HG03565 (cell line): ENCODE measurements around the gene SPIN2A.
"Not testable (repeated sequence)": the region's sequence is repeated elsewhere in the genome, so short reads cannot be mapped to it uniquely, and the experiment has no call there.

ENCODE experiments used
- ATAC-seq: cut with Tn5 transposase; IDR thresholded peaks from one replicate; pipeline ENCODE4 v1.9.1; 2021; ENCODE audit warnings: mild to moderate bottlenecking, moderate library complexity; ENCODE audit not compliant: unreplicated experiment

The SPIN2A gene

DNA sequence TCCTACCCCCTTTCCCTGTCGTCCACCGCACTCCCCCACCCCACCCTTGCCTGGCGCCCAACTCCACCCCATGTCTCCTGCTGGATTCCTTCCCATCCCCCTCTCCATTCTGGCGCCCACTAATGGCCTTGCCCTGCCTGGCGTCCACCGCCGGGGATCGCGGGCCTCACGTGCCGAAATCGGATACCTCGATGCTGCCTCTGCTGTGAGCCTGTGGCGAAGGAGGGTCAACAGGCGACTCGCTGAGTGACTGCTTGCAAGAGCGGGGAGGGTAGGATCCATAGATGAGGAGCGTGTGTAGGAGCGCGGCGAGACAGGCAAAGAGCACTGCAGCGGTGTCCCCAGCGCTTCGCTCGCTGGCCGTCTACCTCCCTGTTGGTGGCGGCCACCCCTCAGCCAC is at the start of gene SPIN2A:
Gene SPIN2A, minus strand, starts transcription at position 325 of the 400 bp plus-strand sequence. CDS start 800 bp downstream, outside the sequence.
- not testable (repeated sequence) for ATAC-seq

DNA sequence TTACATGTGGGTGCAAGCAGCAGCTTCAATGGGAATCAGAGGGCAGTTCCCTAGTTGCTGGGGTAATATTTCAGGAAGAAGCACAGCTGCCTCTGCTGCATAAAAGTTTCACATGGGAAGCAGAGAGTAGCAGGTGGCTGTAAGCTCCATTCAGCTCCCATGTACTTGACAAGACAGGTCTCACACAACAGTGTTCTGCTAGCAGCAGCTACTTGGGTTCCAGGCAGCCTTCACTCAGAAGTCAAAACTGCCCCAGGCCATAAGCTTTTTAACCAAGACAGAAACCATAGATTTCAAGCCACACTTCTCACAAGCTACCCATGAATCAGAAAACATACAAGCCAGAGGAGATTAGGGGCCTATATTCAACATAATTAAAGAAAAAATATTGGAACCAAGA is 41.4 kb upstream of the SPIN2A start:
- ATAC-seq: no peak

DNA sequence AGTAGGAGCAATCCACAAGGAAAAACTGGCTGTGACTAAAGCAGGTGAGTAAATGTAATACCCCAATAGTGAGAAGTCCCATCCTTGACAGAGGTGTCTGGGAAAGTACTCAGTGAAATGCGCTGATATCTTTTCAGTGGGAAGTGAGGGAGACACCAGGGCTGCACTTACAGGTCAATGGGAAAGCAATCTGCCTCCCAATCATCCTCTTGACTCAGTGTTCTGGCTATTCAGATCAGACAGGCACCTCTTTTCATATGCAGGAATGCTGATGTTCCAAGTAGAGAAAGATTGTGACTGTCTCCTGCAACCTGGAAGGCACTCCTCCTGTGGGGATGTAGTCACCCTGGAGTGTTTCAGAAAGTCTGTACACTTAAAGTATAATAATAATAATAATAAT is 39.9 kb upstream of the SPIN2A start:
- ATAC-seq: no peak

DNA sequence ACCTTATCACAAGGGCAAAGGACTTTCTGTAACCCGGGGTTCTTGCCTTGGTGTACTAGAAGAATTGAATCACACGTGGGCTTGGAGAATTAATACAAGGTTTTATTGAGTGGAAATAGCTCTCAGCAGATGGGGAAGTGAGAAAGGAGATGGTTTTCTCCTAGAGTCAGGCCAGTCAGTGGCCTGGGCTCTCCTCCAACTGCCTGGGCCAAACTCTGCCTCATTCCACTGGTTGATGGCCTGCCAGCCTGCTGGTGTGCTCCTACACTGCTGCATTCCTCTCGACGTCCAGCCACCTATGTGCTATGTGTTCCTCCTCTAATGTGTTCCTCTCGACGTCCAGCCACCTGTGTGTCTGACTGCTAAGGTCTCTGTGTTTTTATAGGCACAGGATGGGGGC is 35.3 kb upstream of the SPIN2A start:
- ATAC-seq: no peak

DNA sequence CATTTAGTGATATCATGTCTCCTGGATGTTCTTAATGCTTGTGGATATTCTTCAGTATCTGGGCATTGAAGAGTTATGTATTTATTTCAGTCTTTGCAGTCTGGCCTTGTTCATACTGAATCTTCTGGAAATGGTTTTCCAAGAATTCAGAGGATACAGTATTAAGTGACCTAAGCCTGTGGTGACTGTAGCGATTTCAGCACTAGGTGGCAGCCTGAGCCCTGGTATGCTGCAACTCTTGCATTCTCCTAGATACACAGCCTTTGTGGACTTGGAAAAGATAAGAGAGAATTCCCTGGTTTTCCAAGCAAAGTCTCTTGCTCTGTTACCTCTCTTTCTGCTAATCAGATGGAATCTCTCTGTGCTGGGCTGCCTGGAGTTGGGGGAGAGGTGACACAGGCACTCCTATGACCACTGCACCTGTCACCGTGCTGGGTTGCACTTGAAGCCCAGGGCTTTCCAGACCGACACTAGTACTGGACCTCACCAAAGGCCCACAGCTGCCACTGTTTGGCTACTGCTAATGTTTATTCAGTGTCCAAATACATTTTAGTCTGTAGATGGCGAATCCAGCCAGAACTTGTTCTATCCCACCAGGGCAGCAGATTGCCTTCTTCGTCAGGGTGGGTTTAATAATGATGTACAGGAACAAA is 19.3 kb upstream of the SPIN2A start:
- ATAC-seq: no peak

DNA sequence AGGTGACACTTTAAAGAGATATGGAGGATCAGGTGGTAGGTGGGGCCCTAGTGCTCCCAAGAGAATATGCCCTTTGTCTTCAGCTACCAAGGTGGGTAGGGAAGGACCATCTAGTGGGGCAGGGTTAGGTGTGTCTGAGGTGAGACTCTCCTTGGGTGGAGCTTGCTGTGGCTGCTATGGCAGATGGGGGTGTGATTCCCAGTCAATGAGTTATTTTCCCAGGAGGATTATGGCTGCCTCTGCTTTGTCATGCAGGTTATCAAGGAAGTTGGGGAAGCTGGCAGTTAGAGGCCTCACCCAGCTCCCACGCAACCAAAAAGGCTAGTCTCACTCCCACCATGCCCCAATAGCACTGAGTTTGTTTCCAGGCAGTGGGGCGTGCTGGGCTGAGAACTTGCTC is 18.0 kb upstream of the SPIN2A start:
- ATAC-seq: no peak

DNA sequence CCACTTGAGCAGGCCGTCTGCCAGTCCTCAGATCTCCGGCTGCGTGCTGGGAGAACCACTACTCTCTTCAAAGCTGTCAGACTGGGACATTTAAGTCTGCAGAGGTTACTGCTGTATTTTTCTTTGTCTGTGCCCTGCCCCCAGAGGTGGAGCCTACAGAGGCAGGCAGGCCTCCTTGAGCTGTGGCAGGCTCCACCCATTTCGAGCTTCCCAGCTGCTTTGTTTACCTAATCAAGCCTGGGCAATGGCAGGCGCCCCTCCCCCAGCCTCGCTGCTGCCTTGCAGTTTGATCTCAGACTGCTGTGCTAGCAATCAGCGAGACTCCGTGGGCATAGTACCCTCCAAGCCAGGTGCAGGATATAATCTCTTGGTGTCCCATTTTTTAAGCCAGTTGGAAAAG is 15.0 kb upstream of the SPIN2A start:
- ATAC-seq: not testable (repeated sequence)

DNA sequence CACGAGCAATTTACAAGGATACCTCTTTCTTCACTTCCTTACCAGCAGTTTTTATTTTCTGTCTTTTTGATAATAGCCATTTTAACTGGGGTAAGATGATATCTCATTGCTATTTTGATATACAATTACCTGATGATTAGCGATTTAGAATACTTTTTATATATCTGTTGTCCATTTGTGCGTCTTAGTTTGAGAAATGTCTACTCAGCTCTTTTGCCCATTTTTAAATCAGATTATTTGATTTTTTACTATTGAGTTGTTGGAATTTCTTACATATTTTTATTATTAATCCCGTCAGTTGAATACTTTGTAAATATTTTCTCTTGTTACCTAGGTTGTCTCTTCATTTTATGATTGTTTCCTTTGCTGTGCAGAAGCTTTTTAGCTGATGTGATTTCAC is 1.5 kb upstream of the SPIN2A start:
- no peak for ATAC-seq

DNA sequence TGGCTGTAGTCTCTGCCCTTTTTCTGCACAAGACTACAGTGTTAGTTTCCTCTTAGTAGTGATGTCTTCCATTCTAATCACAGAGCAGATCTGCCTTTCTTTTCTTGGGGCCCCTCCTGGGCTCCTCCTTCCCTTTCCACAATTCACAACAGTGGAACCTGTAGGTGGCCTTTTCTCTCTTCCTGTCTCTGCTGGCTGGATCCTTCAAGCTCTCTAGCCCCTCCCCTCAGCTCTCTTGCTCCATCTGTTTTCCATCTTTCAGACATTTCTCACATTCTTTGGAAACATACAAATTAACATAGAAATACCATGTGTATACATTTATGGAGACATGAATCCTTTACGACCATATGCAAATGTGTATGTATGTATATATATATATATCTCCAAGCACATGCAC is 304 bp upstream of the SPIN2A start:
- no peak for ATAC-seq

DNA sequence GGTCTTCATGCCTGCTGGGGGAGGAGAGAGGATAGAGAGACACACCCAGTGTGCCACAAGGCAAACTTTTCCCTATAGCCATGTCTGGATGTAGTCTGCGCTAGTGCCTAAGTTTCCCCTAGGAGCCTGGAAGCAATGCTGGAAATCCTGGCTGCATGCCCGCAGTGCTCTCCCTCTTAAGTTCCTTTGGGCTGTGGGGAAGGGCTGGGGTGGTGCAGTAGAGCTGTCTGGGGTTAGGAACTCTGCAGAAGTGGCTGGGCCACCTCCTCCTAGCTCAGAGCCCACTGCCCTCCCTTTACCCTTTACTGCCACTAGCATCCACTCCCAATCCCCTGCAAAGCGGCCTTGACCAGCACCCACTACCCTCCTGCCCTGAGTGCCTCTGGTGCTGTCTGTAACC is 608 bp downstream of the SPIN2A start:
- not testable (repeated sequence) for ATAC-seq

DNA sequence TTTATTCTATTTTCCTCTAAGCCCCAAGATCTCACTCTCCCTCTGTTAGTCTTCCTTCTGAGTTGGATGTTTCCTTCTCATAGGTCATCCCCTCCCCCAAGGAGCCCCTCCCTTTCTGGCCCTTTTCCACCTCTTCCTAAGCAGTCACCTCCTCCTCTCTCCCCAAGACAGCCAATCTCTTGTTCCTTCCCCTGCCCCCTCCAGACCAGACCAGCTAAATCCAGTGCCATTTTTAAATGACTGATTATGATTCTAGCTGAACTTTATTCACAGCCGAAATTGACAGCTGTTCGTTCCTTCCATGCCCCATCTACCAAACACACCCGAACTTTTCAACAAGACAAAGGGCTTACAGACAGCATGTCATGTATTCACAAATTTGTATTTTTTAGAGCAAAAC is 1.9 kb downstream of the SPIN2A start:
- ATAC-seq: no peak

DNA sequence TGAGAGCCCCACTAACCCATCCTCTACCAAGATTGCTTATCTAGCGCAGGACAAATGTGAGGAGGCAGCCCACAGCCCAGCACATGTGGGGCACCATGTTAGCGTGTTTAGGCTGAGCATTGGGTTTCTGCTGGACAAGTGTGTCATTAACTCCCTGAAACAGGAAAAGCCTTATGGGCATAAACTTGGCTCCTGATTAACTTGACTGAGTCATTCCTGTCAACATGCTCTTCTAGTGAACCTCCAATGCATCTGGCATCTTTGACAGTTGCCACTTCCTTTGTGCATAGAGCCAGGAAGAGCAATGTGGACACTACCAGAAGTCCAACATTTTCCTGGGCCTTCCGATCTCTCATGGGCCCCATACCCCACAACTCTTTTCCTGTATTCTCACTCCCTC is 2.5 kb downstream of the SPIN2A start:
- no peak for ATAC-seq

DNA sequence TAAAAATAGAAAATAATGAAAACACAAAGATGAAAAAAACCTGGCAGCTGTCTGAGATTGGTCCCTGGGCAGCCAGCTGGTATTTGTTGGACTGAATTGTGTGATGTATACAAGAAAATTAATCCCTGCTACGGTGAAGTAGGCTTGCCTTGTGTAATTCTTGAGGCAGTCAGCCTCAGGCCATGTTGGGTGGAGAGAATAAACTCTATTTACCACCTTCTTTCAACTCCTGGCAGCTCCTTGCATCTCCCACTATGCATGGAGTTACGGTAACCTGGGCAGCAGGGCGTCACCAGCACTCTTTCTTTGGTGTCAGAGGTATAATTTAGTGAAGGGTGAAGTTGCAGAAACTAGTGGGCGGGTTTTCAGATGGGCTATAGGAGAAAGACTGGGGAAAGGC is 3.5 kb downstream of the SPIN2A start:
- no peak for ATAC-seq

DNA sequence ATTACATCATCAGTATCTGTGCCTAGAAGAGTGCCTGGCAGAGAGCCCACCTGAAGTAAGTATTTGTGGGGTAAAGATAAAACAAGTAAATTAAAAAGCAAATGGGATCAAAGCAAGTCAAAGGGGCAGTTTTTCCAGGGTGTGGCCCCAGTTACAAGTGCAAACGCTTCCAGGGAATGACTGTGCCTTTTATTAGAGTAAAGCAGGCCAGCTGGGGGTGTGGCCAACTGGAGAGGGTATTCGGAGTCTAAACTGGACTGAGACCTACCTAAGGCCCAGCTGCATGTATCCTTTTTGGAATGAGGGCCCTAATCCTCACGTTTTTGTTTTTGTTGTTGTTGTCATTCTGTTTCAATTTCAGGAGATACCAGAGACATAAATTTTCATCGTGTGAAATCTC is 3.9 kb downstream of the SPIN2A start:
- ATAC-seq: not testable (repeated sequence)

DNA sequence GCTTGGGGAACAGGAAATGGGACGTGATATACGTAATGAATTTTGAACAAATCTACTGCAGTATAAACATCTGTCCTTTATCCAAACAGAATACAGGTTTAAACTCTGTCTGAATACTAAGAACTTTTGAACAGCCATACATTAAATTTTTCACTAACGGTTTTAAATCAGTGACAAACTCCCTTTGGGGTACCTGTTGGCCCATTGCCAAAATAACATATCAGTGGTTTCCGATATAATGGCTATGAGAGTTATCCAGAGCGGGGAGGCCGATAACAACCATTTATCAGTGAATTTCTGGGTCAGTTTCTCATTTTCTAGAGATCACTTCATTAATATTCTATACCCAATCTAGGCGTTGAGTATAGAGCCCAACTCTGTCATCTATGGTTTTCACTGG is 5.2 kb downstream of the SPIN2A start:
- ATAC-seq: no peak

DNA sequence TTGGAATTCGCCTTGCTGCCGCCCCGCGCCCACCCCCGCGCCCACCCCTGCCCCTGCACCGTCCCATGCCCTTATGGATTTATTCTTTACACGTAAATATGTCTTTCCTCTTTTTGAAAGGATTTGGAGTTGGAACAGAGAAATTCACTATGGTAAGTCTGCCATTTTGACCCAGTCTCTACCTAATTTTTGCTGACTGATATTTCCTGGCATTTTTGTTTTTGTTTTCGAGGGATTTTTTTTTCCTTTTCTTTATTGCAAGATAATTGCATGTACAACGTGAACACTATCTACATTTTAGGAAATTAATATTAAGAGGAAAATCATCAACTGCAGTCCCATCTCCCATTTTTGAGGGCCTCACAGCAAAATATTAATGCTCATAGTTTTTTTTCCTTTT is 15.4 kb downstream of the SPIN2A start:
- no peak for ATAC-seq

DNA sequence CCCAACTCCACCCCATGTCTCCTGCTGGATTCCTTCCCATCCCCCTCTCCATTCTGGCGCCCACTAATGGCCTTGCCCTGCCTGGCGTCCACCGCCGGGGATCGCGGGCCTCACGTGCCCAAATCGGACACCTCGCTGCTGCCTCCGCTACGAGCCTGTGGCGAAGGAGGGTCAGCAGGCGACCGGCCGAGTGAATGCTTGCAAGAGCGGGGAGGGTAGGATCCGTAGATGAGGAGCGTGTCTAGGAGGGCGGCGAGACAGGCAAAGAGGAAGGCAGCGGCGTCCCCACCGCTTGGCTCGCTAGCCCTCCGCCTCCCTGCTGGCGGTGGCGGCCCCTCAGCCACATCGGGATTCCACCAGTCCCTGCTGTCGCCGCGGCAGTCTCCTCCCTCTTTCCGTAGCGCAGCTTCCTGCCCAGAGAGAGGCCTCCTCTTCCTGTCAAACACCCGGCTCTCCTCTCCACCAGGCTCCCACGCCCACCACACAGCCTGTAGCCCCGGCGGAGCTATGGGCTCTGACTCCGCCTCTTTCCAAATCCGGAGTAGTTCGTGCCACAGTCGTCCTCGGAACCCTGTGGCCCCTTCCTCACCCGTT is 15.9 kb downstream of the SPIN2A start, which contains the start of gene SPIN2B:
Gene SPIN2B, minus strand, starts transcription at position 387 of the 594 bp plus-strand sequence.
- ATAC-seq: peak; percentile 99

DNA sequence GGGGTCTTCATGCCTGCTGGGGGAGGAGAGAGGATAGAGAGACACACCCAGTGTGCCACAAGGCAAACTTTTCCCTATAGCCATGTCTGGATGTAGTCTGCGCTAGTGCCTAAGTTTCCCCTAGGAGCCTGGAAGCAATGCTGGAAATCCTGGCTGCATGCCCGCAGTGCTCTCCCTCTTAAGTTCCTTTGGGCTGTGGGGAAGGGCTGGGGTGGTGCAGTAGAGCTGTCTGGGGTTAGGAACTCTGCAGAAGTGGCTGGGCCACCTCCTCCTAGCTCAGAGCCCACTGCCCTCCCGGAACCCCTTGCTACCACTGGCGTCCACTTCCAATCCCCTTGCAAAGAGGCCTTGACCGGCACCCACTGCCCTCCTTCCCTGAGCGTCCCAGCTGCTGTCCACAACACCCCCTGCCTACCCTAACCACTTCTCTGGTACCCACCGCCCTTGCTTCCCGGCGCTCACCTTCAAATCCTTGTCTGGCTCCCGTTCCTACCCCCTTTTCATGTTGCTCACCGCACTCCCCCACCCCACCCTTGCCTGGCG is 16.5 kb downstream of the SPIN2A start:
- ATAC-seq: not testable (repeated sequence)

DNA sequence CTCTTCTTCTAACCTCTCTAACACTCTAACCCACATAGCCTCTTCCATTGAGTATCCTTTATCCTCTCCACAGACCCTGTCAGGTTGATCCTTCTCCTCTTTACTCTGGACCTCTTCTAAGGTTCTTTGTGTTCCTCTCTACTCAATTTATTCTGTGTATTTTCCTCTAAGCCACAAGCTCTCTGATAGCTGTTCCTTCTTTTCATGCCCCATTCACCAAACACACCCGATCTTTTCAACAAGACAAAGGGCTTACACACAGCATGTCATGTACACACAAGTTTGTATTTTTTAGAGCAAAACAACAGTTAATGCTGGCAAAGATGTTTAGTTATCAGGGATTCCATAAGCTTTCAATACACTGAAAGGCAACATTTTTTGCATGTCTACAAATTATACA is 17.8 kb downstream of the SPIN2A start:
- no peak for ATAC-seq

DNA sequence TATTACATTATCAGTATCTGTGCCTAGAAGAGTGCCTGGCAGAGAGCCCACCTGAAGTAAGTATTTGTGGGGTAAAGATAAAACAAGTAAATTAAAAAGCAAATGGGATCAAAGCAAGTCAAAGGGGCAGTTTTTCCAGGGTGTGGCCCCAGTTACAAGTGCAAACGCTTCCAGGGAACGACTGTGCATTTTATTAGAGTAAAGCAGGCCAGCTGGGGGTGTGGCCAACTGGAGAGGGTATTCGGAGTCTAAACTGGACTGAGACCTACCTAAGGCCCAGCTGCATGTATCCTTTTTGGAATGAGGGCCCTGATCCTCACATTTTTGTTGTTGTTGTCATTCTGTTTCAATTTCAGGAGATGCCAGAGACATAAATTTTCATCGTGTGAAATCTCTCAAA is 19.6 kb downstream of the SPIN2A start:
- ATAC-seq: not testable (repeated sequence)

DNA sequence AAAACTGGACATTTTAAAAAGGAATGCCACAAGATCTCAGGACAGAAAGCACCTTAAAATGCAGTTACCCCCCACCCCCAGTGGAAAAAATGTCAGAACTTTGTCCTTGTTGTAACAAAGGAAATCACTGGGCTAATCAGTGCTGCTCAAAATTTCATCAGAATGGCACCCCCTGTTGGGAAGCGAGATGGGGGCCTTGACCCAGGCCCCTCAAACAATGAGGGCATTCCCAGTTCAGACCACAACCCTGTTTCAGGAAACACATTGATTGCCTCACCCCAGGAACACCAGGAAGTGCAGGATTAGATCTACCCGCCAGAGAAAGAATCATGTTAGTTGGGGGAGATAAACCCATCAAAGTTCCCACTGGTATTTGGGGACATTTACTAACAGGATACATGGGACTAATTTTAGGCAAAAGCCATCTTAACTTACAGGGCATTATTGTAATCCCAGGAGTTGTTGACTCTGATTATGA is 32.2 kb downstream of the SPIN2A start:
- ATAC-seq: no peak

DNA sequence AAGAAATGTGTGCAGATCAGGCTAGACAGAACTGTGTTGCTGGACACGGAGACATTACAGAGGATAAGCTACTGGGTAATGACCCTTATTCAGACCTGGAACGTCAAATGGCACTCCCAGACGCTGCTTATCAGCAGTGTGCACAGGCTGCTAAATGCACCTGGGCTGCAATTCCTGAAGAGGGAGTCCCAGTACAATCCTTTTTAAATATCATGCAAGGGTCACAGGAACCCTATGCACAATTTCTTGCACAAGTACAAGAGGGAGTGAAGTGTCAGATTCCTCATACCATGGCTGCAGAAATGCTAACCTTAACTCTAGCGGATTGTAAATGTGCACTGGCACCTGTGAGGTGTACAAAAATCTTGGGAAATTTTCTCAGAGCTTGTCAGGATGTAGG is 32.8 kb downstream of the SPIN2A start:
- ATAC-seq: no peak
